Activated effector memory CD4-positive, alpha-beta T cell treated with anti-CD3 and anti-CD28 coated beads, Interleukin-2, amount 50 U/mL, for 16 hours (primary cell): ENCODE results near the gene LMX1A.

Experiments used
- DNase-seq: peaks from one replicate; pipeline ENCODE4 v3.0.0-alpha.2; 2020

The LMX1A gene

DNA sequence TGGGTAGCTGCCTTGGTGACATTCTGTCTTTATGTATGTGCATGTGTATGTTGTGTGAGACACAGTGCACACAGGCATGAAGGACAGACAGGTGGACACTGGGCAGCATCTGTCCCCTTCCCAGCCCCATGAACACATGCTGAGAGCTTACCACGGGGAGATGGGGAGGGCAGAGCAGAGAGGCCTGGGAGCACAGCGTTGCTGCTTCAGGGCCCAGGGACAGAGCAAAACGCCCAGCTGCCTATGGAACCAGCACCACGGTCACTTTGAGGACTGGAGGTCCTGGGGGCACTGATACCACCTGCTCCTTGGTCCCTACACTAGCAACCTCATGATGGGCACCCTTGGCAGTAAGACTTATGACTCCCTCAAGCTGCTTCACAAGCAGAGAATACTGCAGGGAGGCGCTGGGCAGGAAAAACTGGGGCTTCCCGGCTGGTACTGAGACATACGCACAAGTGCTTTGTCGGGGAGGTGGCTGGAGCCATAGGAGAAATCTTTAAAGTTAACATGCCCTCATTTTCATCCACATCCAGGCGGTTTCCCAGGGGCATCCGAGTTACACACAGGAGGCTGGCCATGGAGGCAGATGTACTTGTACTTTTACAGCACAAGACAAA, 40.3 kb downstream of the LMX1A start:
- DNase-seq, result no peak

DNA sequence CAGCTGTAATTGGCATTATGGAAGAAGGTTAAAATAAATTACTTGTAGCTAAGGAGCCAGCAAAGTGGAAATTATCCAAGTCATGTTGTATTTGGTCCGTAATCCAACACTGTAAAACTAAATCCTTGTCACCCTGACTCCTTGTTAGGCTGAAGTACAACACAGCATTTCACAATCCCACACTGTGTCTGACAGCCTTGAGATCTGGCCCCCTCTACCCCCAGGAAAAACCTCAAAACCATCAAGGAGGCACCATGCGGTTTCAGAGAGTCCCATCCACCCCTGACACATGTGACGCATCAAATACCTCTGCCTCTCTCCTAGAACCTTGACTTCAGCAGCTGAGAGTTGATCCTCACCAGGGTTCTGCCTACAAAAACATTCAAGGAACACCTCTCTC, 41.0 kb downstream of the LMX1A start:
- no peak for DNase-seq

DNA sequence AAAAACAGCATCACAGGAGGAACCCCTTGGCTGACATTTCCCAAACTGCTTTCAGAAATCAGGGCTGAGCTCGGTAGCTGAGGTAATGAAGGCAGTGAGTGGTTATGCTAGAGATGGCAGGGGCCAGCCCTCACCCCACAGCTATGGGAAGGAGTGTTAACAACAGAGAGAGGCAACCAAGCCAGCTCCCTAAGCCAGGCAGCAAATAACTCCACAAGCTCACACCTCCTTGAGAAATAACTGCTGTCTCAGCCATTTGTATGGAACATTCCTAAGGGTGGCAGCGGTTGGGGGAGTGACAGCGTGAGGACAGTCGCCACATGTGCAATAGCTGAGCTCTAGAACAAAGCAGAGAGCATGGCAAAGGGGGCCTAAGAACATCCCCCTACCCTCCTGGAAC, 42.6 kb downstream of the LMX1A start:
- no peak for DNase-seq

DNA sequence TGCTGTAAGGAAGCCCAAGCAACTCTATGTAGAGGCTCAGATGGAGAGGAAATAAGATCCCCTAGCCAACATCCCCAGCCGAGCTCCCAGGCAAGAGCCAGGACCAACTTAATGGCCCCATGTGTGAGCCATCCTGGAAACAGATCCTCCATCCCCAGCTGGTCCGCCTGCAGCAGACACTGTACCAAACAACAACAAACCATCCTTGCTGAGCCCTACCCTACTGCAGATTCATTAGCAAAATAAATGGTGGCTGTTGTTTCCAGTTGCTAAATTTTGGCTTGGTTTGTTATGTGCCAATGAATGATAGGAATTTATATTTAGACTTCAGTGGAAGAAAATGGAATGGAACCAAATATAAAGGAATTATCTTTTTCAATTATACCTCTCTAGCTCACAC, 43.9 kb downstream of the LMX1A start:
- no peak for DNase-seq

DNA sequence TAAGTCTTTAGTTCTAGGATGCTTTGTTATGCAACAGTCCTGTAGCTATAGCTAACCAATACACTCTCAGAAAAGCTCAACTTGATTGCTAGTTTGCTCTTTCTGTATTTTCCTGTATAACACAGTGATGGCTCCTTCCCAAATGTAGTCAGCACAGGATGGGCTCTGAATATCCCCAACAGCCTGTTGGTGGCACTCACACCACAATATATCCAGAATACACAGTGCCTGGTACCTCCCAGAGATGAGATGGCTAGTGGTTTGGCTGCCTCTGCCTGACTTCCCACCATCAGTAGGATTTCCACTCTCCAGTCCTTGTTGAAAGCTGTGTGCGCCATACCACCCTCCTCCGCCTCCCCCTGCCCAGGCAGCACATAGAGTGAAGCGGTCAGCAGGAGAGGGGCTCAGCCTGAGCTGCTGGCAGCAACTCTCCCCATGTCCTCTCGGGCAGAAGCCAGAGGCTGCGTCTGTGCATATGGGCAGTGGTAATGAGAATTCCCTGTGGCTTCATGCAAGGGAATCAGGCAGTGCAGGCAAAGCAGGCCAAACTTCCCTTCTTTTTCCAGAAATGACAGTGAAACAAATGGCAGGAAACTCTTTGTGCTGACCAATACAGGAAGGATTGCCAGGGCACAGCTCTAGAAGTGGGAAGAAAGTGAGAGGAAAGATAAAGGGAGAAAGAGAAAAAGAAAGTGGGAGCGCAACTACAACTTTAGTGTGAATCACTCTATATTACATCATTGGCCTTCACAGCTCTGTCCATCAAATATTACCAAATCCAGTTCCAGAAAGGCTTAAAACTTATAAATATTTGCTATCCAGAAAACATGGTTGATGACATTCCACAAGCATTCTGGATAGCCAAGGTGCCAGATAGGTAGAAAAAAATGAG, 49.7 kb downstream of the LMX1A start:
- no peak for DNase-seq

DNA sequence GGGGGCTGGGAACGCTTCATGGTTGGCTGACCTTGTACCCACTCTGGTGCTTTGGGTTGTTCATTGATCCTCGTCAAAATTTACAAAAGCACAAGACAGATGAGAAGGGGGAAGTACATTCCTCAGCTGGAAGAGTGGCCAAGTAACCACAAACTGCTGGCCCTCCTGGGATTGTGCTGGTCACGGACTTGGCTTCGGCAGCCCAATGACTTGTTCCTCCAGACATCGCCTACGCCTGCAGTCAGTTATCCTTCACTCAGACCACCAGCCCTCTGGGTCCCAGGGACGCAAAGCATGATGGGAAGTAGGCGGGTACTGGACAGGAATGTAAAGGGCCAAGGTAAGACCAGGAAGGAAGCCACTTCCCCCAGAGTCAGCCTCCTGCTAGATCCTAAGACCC, 53.1 kb downstream of the LMX1A start:
- no peak for DNase-seq

DNA sequence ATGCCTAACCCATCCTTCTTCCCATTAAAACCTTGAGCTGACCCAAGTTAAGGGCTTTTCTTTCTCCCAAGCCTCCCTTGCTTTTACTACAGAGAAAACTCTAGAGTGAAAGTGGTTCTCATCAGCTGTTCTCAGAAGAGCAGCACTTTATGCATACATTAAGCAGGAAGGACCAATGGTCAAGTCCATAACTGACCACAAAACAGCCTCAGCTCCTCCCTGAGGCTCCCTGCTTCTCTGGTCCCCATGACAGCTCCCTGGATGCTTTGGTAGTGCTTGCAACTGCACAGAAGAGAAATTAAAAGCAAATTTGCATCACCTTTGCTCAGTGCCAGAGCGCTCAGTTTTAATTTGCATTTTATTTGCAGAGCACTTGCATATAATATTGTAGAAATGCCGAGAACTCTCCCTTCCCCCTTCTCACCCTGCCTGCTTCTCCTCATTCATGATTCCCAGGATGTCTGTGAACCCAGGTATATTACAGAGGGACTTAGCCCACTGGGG, 56.1 kb downstream of the LMX1A start:
- DNase-seq, result no peak

DNA sequence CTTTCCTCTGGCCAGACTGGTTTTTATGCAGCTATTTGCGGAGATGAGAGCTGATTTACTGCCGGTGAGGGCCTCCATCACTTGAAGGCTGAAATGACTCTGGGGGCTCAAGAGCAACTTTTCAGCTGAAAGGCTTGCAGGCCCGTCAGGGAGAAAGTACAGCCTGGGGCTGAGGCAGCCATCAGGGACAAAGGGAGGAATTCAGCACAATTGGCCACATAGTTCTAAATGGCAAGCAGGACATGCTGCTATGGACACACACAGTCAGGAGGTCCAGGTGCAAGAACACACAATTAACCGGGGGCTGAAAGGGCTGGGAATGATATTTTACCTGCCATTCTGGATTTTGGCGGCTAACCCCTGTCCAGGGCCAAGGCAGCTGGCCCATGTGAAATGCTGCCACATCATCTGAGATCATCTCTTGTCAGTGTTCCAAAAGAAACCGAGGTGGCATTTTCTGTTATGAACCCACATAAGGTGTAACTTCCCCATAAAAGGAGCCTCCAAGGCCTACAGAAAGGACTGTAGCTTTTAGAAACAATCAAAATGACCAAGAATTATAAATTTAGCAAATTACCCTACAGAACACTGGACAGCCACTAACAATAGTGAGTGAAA, 58.2 kb downstream of the LMX1A start:
- no peak for DNase-seq

DNA sequence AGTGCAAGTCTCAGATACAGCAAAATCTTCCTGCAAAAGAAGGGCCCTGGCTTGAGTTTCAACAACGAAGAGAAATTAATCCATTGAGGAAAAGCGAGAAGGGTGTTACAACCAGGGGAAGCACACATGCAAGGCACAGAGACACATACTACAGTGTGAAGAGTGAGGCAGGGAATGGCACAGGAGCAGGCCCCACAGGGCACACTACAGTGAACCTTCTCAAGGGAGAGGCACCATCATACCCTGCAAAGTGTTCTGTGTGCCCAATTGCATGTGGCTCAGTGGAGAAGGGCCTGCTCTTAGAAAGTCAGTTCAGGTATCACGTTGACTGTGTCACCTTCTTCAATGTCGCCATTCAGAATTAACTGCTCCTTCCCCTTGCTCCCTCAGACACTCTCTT, 60.3 kb downstream of the LMX1A start:
- no peak for DNase-seq

DNA sequence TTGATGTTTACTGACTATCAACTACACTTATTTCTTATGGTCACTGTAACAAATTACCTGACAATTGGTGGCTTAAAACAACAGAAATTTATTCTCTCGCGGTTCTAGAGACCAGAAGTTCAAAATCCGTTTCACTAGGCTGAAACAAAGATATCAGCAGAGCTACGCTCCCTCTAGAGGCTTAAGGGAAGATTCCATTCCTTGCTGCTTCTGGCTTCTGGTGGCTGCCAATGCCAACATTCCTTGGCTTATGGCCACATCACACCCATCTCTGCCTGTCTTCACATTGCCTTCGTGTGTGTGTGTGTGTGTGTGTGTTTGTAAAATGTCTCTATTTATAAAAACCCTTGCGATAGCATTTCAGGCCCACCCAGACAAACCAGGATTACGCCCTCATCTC, 66.4 kb downstream of the LMX1A start:
- DNase-seq, result no peak

DNA sequence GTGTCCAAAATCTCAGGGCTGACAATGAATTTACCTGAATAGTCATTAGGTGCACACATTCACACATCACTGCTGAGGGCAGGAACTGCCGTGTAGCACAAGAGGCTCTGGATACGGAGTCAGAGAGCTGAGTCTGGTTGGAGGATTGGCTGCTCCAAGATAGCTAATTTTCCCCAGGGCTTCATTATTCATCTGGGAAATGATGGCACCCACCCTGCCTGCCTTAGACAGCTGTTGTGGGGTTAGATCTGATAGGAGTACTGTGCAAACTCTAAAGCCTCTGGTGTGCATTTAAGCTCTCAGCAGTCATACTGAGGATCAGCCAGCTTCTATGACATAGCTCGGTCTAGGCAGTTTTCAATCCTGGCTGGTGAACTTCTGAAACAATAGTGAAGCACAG, 67.0 kb downstream of the LMX1A start:
- DNase-seq, result no peak

DNA sequence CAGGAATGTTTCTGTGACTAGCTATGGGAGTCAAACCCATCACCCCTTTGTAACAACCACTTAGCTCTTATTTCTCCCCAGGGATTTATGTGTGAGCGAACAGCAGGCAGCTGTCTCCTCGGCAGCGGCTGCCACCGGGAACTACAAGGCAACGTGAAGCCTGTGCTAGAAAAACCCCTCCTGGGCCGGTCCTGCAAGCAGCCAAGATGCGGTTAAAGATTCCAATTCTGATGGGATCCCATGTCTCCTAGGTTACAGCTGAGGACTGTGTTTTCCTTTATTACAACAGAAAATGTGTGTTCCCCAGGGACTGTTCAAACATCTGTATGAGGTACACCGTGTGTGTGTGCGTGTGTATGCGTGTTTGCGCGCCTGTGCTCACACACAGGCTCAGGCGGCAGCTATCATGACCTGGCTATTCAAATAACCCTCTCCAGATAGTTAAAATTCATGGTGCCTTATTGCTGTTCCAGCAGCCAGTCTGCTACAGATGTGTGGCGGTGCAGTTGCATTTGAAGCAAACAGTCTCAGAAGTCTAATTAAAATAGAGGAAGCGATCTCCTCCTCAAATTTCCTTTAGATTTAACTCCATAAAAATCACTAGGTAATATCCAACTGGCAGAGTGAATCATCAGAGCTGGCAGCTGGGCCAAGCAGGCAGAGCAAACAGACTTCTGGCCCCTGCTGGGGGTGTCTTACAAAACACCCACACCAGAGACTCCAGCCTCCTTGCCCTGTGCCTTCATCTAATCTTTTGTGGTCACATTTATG, 68.0 kb downstream of the LMX1A start:
- no peak for DNase-seq

DNA sequence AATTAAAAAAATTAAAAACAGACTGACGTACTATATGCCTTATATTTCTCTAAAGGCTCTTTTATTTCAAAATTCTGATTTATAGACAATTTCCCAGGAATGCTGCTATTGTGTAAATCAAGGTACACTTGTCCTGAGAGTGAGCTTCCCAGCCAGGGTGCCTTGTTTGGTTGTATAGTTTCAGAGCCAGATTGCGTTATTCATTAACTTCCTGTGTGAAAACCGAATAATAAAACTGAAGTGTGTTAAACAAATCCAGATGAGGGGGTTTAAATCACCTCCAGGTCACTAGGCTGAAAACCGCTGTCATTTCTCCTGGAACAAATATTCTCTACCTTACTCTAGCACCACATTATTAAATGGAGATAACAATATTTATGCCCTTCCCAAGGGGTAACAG, 68.7 kb downstream of the LMX1A start:
- no peak for DNase-seq

DNA sequence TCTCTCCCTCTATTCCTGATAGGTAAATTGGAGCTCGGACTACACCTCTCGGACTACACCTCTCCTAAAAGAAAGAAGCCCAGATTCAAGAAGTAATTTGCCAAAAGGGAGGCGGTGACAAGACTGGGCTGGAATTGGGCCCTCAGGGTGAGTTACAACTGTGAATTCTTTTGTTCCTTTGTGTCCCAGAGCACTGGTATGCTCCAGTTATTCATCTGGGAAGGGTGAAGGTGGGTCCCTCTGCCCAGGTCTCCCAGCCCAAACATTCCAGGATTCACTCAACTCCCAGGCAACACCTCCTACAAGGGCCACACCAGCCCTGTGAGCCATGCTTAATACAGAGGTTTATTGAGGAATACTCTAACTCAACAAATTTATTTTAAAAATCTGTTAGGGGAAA, 69.2 kb downstream of the LMX1A start:
- no peak for DNase-seq

DNA sequence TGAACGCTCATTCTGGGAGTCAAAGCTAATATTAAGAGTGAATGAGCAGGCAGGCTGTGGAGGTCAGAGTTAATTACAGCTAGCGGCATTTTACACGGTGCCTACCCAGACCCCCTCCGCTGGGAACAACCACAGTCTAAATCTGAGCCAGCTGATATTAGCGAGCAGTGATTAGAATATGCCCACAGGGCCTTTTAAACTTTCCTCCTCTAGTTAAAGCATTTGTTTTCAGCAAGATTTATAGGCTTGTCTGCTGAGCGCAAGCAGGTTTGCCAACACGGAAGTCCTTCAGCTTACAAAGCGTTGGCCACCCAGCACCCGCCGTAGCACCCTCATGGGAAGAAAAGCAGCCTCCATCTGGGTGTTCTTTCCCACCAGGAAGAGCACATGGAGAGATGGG, 72.1 kb downstream of the LMX1A start:
- DNase-seq, result no peak

DNA sequence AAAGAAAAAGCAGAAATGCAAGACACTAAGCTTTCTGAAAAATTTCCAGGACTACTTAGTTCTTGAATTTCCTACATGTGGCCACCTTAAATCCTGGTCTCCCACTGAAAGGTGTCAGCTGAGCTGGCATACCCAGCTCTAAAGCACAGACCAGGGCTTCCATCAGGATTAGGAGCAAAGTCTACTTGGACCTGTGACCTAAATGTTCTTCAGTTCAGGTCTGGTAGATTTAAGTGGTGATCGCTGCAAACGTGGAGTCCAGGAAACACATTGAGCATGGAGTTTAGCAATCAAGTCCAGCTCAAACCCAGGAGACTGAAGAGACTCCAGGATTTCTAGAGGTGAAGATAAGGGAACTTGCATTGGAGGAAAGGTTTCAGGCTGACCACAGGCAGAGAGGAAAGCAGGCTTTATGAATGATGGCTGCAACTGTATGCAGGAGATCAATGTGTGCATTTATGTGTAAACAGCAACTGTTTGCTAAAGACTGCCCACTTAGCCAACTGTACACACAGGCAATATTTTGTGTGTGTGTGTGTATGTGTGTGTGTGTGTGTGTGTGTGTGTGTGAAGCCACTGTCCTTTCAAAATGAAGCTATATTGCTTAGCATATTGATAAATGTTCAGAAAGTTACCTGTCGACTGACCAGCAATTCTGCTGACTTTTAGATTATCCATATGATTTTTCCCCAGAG, 75.2 kb downstream of the LMX1A start:
- no peak for DNase-seq

DNA sequence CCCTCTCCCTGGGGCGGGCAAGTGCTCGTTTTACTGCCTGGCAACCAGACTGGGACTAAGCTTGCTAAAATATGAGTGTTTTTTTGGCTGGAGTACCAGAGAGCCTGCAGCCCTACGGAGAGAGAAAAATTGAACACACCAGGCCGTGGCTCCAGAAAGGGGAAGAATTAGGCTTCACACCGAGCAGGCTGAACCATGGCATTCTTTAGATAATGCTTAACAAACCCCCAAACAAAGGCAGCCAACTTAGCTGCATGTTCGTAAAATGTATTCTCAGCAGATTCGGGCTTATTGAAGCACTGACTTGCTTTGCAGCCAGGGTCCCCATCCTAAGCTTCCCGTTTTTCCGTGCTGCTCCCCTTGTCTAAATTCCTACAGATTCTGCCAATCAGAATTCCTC, 76.6 kb downstream of the LMX1A start:
- DNase-seq, result no peak

DNA sequence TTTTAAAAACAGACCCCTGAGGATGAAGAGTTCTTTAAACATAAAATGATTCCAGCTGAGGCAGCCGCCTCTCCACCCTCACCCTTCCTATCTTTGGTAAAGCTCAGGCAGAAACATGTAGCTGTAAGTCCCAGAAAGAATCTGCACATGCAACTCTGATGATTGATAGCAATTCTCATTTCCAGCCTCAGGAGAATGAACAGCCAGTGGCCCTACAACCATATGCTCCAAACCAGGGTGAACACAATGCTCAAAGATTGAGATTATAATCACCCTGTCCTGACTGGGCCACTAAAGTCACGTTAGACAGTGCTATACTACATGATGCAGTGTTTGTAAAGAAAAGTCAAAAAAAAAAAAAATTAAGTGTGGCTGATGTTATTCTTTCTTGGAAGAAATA, 80.2 kb downstream of the LMX1A start:
- DNase-seq, result no peak

DNA sequence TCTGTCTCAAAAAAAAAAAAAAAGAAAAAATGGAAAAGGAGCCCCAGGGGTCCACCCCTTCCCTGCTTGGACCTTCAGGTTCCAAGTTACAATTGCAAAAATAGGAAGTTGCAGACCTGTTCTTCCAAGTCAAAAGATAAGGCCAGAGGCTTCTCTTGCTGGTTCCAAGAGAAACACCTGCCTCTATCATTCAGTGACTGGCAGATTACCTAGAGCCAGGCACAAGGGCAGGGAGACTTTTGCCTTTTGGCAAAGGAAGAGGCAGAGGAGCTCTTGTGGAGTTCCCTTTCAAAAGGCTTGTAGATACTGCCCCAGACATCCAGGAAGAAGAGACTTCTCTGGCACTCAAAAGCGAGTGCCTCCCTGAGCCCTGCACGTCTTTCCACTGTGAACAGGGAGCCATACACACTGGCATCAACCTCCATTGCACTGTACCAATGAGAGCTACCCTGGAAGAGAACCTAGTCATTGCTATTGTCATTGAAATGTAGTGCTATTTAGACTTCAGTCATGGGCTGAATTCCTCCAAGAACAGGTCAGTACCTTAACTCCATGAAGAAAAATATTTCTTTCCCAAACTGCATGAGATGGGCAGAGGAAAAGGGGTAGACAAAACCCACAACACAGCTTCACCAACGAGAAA, 91.2 kb downstream of the LMX1A start:
- no peak for DNase-seq

DNA sequence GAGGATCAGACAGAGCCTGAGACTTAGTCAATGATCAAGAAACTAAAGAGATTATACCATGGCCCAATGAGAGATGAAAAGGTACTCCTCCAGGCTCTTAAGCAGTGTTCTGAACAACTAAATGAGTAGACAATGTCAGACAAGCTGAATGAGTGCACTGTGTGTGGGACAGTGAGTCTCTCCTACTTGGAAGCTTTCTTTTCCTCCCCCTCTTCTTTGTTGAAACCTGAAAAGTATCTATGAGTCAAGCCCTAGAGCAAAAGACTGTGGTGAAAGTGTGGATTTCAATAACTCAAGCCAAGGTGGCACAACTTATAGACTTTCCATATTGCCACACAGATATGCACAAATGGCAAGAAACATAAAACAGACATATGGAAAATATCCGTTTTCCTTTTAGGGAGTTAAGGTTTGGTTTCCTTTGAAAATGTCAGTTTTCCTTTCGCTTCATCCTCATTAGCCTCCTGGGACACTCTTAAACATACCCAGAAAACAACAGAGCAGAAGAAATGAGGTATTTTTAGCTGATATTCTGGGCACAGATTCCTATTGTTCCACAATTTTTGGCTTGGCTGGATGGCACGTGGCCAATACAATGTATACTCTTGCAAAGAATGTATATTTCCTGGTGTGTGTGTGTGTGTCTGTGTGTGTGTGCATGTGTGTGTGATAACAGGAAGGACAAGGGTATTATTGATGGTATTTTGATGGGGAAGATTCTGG, 96.6 kb downstream of the LMX1A start:
- DNase-seq, result no peak

DNA sequence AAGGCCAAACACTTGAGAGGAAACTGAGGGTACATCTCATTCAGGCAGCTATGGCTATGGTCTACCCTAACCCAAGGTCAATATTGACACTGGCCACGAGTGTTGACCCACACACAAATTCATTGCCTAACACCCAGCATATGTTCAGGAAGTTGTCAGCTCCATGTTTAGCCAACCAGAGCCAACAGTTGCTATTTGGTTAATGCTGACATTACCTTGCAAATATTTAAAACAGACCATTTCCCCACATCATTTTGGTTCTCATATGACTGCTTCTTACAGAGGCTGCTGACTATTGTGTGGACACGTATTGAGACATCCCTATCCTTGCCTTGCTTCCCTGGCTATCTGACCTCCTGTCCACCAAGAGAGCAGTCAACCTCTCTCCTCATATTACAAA, 97.3 kb downstream of the LMX1A start:
- DNase-seq, result no peak
